Stimulated activated CD4-positive, alpha-beta T cell treated with anti-CD3 and anti-CD28 coated beads, Interleukin-2, amount 100 ng/mL, for 24 hours (primary cell): ENCODE results near the gene SSH2.
"Not testable (repeated sequence)": the region's sequence is repeated elsewhere in the genome, so short reads cannot be mapped to it uniquely, and the experiment has no call there.

Experiments used
- DNase-seq, 2 donors: peaks; one replicate each; pipeline ENCODE4 v3.0.0-alpha.2; 2020

The SSH2 gene, protein sequence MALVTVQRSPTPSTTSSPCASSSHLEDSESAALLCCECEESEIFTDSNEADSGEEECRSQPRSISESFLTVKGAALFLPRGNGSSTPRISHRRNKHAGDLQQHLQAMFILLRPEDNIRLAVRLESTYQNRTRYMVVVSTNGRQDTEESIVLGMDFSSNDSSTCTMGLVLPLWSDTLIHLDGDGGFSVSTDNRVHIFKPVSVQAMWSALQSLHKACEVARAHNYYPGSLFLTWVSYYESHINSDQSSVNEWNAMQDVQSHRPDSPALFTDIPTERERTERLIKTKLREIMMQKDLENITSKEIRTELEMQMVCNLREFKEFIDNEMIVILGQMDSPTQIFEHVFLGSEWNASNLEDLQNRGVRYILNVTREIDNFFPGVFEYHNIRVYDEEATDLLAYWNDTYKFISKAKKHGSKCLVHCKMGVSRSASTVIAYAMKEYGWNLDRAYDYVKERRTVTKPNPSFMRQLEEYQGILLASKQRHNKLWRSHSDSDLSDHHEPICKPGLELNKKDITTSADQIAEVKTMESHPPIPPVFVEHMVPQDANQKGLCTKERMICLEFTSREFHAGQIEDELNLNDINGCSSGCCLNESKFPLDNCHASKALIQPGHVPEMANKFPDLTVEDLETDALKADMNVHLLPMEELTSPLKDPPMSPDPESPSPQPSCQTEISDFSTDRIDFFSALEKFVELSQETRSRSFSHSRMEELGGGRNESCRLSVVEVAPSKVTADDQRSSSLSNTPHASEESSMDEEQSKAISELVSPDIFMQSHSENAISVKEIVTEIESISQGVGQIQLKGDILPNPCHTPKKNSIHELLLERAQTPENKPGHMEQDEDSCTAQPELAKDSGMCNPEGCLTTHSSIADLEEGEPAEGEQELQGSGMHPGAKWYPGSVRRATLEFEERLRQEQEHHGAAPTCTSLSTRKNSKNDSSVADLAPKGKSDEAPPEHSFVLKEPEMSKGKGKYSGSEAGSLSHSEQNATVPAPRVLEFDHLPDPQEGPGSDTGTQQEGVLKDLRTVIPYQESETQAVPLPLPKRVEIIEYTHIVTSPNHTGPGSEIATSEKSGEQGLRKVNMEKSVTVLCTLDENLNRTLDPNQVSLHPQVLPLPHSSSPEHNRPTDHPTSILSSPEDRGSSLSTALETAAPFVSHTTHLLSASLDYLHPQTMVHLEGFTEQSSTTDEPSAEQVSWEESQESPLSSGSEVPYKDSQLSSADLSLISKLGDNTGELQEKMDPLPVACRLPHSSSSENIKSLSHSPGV (N-terminal part only)

GRCh38 chr17:29929533-29930408 lies at the start of gene SSH2:
Gene SSH2, minus strand, starts transcription at chr17:29930228. Its CDS starts 228 bp downstream, at chr17:29930000.
- DNase-seq: peak; percentile 89 to 92

- no peak for DNase-seq
Observed at GRCh38 chr17:29977836-29978235, 47.8 kb upstream of the SSH2 start.

- DNase-seq: no peak
Observed at GRCh38 chr17:29973005-29973404, 43.0 kb upstream of the SSH2 start.

DNA sequence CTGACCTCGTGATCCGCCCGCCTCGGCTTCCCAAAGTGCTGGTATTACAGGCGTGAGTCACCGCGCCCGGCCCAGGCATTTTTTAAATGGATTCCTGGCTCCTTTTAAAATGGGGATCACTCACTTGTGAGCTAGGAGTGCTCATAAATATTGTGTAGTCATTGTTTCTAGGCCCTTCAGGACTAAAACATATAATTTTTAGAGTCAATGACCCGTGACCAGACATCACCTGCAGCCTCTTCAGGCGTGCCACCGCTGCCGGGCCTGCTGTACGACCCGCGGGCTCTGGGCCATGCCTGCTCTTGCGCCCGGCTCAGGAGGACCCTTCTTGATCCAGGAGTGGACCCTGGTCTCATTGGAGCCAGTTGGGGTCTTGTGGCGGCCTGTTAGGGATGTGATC lies 42.2 kb upstream of the SSH2 start:
- DNase-seq: no peak

DNA sequence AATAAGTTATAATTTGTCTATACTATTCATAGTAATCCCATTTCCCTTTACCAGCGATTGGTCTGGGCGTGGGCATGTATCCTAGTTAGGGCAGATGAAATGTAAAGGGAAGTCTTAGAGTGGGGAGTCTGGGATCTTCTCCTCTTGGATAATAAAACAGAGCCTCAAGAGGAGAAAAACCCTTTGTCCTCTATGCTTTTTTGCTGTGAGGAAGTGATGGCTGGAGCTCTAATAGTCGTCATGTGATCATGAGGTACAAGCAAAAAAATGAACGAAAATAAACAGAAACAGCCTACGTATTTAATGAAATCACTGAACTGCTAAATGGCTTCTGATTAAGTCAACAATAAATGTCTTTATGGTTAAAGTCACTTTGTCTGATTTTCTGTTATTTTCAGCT lies 38.2 kb upstream of the SSH2 start:
- DNase-seq: no peak

DNA sequence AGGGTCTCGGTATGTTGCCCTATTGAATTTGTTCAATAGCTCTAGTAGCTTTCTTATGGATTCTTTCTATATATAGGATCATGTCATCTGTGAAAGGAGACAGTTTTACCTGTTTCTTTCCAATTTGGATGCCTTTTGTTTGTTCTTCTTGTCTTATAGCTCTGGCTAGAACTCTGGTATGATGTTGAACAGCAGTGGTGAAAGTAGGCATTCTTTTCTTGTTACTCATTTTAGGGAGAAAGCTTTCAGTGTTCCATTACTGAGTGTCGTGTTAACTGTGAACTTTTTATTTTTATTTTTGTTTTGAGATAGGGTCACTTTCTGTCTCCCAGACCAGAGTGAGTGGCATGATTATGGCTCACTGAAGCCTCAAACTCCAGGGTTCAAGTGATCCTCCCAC lies 32.6 kb upstream of the SSH2 start:
- no peak for DNase-seq

DNA sequence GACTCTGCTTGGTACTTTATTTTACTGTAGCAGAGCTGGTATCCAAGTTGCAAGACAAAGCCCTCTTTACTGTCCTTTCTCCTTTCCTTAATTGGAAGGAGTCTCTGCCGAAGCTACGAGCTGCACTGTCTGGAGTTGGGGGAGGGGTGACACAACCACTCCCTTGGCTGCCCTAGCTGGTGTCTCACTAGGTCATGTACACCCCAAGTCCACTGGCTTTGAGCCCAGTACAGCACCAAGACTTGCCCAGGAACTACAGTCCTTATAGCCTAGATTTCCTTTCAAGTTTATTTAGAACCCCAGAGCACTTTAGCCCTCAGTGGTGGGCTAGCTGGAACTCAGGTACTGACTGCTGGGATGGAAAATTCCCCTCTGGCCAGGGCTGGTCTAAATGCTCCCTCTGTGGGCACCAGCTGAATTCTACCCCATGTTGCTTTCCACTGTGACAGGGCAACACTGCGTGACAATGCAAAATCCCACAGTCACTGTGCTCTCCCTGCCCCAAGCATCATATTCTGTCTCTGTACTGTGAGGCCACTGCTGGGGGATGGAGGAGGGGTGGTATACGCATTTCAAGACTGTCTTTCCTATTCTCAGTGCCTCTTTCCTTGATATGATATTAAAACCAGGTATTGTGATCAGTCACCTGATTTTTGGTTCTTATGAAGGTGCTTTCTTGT lies 29.8 kb upstream of the SSH2 start:
- no peak for DNase-seq

- DNase-seq: no peak
Observed at GRCh38 chr17:29958947-29959657, 29.1 kb upstream of the SSH2 start.

- DNase-seq: not testable (repeated sequence)
Observed at GRCh38 chr17:29957488-29957887, 27.5 kb upstream of the SSH2 start.

DNA sequence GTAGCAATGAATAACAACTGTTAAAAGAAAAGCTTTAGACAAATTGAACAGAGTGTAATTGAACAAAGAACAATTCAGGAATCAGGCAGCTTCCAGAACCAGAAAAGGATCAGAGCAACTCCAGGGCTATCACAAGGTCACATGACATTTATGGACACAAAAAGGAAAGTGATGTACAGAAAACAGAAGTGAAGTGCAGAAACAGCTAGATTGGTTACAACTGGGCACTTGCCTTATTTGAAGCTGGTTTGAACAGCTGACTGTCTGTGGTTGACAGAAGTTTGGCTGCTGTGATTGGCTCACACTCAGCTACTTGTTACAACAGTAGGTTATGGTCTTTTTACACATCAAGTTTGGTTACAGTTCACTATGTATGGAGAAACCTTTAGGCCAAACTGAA lies 26.2 kb upstream of the SSH2 start:
- no peak for DNase-seq

DNA sequence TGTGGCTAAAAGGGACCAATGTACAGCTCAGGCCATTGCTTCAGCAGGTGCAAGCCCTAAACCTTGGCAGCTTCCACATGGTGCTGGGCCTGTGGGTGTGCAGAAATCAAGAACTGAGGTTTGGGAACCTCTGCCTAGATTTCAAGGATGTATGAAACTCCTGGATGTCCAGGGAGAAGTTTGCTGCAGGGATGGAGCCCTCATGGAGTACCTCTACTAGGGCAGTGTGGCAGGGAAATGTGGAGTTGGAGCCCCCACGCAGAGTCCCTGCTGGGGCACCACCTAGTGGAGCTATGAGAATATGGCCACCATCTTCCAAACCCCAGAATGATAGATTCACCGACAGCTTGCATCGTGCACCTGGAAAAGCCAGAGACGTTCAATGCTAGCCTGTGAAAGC lies 24.4 kb upstream of the SSH2 start:
- no peak for DNase-seq

DNA sequence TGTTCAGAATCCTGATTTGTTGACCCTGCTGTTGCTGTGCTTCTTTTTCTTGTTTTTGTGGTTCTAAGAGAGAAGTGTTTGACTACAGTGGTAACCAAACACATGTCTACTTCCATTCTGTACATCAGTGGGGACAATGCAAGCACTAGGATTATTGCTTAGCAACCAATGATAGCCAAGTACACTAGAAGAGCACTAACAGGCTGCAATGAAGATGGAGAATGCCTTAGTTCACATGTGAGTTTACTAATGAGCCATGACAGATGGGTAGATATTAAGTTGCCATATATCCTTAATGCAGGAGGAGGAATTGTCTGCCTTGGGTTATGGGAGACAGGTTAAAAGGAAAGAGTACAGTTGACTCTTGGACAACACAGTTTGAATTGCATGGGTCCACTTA lies 19.7 kb upstream of the SSH2 start:
- DNase-seq: no peak

DNA sequence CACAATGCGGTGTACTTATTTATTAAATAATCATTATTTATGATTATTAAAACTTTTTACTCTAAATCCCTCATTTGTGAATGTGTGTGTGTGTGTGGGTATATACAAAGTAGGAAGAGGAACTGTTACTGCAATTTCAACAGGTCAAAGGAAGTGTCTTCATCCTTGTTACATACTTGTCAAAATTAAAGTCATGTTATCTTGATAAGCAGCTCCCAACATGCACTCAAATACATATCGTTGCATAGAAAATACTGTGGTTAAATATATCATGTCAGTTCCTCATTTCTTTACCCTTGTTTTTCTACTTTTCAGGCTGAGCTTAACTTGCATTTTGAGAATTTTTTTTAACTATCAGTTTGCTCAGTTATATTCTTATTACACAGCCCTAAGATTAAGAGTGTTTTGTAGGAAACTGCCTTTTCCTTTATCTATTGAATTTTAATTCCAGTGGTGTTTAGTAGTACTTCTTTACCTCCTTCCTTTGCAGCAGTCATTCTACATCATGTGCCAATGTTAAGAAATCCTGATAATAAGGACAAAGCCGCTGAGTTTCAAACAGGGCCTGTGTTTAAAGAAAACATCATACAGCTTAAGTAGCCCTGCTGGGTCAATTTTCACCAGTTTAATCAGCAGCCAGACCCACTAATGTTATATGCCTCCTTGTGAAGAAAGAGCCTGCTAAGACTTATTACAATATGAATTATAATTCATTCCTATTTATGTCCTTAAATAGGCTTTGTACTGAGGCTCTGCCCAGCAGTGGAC lies 18.6 kb upstream of the SSH2 start:
- no peak for DNase-seq

GRCh38 chr17:29945281-29945680 lies 15.3 kb upstream of the SSH2 start:
- no peak for DNase-seq

DNA sequence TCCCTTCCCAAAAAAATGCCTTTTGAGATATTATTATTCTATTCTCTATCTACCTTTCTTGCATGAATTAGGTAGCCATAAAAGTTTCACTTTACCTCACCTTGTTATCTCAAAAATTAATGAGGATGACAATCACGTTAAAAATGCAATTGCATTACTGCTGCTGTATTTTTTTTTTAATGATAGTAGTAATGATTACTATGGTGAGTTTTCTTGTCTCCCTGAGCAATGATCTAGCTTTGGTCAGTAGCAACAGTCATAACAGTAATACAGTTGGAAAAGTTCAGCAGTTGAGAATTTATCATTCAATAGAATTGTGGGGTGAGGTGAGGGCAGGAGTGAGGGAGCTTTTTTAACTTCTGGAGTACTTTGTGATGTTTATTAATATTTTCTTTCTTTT lies 11.3 kb upstream of the SSH2 start, which contains the start of gene EFCAB5:
EFCAB5 (plus strand) TSS at position 301 of the 400 bp plus-strand sequence. CDS start 163 bp downstream, outside the sequence.
- DNase-seq: no peak

DNA sequence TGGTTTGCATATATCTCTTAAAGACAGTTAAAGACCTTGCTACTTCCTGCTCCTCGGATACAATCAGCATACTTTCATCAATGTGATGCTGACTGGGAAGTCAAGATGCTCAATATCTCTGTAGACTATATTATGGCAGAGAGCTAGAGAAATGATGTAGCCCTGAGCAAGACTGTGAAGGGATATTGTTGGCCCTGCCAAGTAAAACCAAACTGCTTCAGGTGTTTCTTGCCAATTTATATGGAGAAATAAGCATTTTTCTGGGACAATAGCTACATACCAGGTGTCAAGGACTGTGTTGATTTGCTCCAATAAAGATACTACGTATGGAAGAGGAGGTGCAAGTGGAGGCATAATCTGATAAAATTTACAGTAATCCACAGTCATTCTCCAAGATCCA lies 6.7 kb upstream of the SSH2 start:
- DNase-seq: no peak

- not testable (repeated sequence) for DNase-seq
Observed at GRCh38 chr17:29935909-29936308, 5.9 kb upstream of the SSH2 start.

DNA sequence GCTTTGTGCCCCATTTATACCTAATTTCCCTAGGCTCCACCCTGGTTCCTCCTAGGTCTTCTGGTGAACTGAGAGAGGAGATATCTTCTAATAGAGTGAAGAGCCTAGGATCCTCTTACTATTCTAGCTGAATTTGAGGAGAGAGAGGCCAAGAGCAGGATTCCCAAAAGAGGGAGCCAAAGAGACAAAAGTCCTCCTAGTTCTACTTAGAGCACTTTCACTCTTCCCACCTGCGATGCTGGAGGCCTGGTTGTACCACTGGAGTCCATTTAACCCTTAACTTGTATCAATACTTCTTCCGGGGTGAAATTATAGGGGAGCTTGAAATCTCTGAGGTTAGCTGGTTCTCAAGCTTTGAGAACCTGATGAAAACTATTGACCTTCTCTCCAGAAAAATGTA lies 3.4 kb upstream of the SSH2 start:
- no peak for DNase-seq

- peak; percentile 56 to 67 for DNase-seq
Observed at GRCh38 chr17:29931231-29931932, 1.4 kb upstream of the SSH2 start.
